ENCODE measurements around the gene GOLT1B. TPM values are rescaled to one million over a fixed set of nuclear protein-coding genes. Genes with fewer than 3 reads are reported as not detected.
A peak's percentile ranks its signal among the peaks of the same experiment; 100 is the strongest.

The GOLT1B gene
- total RNA-seq, 1 experiment from 2014 or later, result 46.1 TPM

DNA sequence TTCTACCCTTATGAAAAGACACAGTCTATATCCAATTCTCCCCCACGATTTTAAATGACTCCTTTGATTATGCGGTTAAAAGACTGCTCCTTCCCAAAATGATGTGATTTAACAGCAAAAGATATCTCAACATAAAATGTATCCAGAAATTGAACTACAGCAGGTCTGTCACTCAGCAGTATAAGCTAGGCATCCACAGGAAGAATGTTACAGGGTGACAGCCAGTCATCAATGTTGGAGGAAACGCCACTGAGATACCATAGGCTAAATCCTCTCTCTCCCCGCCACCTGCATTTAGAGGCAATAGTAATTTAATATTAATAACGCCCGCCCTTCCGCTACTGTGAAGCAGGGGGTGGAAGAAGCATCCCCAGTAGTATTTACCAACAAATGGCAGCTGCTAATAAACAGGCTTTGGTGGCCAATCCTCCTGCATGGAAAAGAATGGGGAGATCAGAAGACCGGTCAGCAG lies 767 bp upstream of the GOLT1B start:
- peak overlapping the region; percentile 6 for H3K27ac ChIP-seq (ENCODE audit: insufficient read length, low read depth, low read length)
- H3K27ac Mint-ChIP-seq, result no peak overlapping the region
- no peak for TF ChIP-seq CTCF (conservative IDR thresholded peaks at IDR 0.05)
- H4K91ac ChIP-seq (ENCODE audit: insufficient read length, low read depth, low read length), result no peak overlapping the region
- H4K20me1 ChIP-seq (ENCODE audit: control insufficient read depth, insufficient read depth, insufficient read length), result peaks cover 2% of the 10 kb centered on the region
- peaks cover 3% of the 10 kb centered on the region for H3K79me1 ChIP-seq (ENCODE audit: insufficient read depth, low read depth, low read length, poor library complexity, severe bottlenecking)
- peaks cover 2 to 26% (median 23%) of the 10 kb centered on the region in 3 experiments; a peak in 5 of 7 replicates for H3K36me3 Mint-ChIP-seq (ENCODE audit: insufficient read depth in 1 of 3, low read depth in 3 of 3)
- no peak overlapping the region for H2AK5ac ChIP-seq (ENCODE audit: insufficient read length, low read length)
- no peak overlapping the region for H4K8ac ChIP-seq (replicated peaks; ENCODE audit: insufficient read length, low read depth, low read length)
- peak overlapping the region; percentile 78 for H3K9ac ChIP-seq (ENCODE audit: extremely low read depth, insufficient read length, low read length)
- no peaks in the 10 kb centered on the region for H3K27me3 Mint-ChIP-seq (ENCODE audit: low read depth)
- H2BK20ac ChIP-seq (ENCODE audit: low read depth, low read length, poor library complexity, severe bottlenecking), result no peak overlapping the region
- peaks cover 10% of the 10 kb centered on the region for H3K23me2 ChIP-seq (ENCODE audit: insufficient read length, low read depth, low read length, poor library complexity, severe bottlenecking)
- no peaks in the 10 kb centered on the region for H3K9me3 ChIP-seq (ENCODE audit: control insufficient read depth, low read depth, low read length)
- no peak overlapping the region for H3K4ac ChIP-seq (ENCODE audit: low read depth, low read length)
- H3K56ac ChIP-seq (ENCODE audit: insufficient read length, low read depth, low read length), result no peak overlapping the region
- H3K4me2 ChIP-seq (ENCODE audit: insufficient read depth, insufficient read length, low read length), result peak overlapping the region; percentile 87
- H3K9me3 Mint-ChIP-seq, result no peaks in the 10 kb centered on the region
- H2AFZ ChIP-seq (ENCODE audit: low read length), result no peak overlapping the region
- no peak overlapping the region for H4K5ac ChIP-seq (ENCODE audit: insufficient read length, low read depth, low read length)
- H3K27me3 ChIP-seq (ENCODE audit: insufficient read depth, low read length), result no peaks in the 10 kb centered on the region
- peaks cover 13% of the 10 kb centered on the region; the same call in 1 of the 2 replicates for H3K79me2 ChIP-seq (ENCODE audit: insufficient read depth, low read length)
- H3T11ph ChIP-seq (ENCODE audit: low read length), result no peak overlapping the region
- H3K18ac ChIP-seq (ENCODE audit: insufficient read length, low read depth, low read length), result peak overlapping the region; percentile 15
- no peak overlapping the region for H2BK5ac ChIP-seq (ENCODE audit: insufficient read length, low read length)
- H3K23ac ChIP-seq (ENCODE audit: insufficient read length, low read depth, low read length), result no peak overlapping the region
- peaks cover 10 to 12% of the 10 kb centered on the region in 2 experiments for H3K4me1 Mint-ChIP-seq
- no peak overlapping the region for H2BK12ac ChIP-seq (ENCODE audit: insufficient read length, low read depth, low read length)
- DNase-seq, result no peak
- no peak overlapping the region for H3K4me3 Mint-ChIP-seq
- WGBS (ENCODE audit: extremely low coverage, insufficient read length, low lambda C conversion rate), result no CpG with 5 or more reads among the region's 8 CpGs
- H2BK120ac ChIP-seq (ENCODE audit: low read depth, low read length, poor library complexity, severe bottlenecking), result no peak overlapping the region
- 0 out of 2 replicates have a peak overlapping the region, but pooled peaks have one; percentile 21 for H3K14ac ChIP-seq (ENCODE audit: insufficient read depth, low read length)
- H3K4me1 ChIP-seq (ENCODE audit: insufficient read depth, low read length), result no peaks in the 10 kb centered on the region
- no peak overlapping the region for H2BK15ac ChIP-seq (ENCODE audit: low read depth, low read length)
